Measurements from ENCODE around the gene PLEKHA1. TPM values are rescaled to one million over a fixed set of nuclear protein-coding genes. Genes with fewer than 3 reads are reported as not detected.

Gene PLEKHA1
- total RNA-seq, 3 donors from 2014 or later = 39.1 to 55.0 (median 41.2) TPM

- Histone ChIP-seq H3K36me3 (ENCODE audit: low read depth) (no peaks in the 10 kb centered on the region), H3K9me3 (no peaks in the 10 kb centered on the region), H3K4me3 (no peak overlapping the region), H3K4me1 (ENCODE audit: low read depth) (no peaks in the 10 kb centered on the region)
- ATAC-seq = no peak
- TF ChIP-seq CTCF (IDR thresholded peaks at IDR 0.05) = no peak
- DNase-seq = no peak
- intact Hi-C loops (cut with DNase I, micrococcal nuclease) = no loop called here
Observed at GRCh38 chr10:122354383-122354782, 20.1 kb upstream of the PLEKHA1 start.

GRCh38 chr10:122357685-122358084, 16.8 kb upstream of the PLEKHA1 start:
- Histone ChIP-seq H3K4me3 (no peak overlapping the region), H3K9me3 (no peaks in the 10 kb centered on the region), H3K4me1 (ENCODE audit: low read depth) (no peaks in the 10 kb centered on the region), H3K36me3 (ENCODE audit: low read depth) (no peaks in the 10 kb centered on the region)
- DNase-seq (no peak), ATAC-seq (no peak)
- no peak for TF ChIP-seq CTCF (IDR thresholded peaks at IDR 0.05)
- intact Hi-C loops (cut with DNase I, micrococcal nuclease) = no loop called here

- no peak for TF ChIP-seq CTCF (IDR thresholded peaks at IDR 0.05)
- Histone ChIP-seq H3K4me3 (no peak overlapping the region), H3K9me3 (no peaks in the 10 kb centered on the region), H3K4me1 (ENCODE audit: low read depth) (no peaks in the 10 kb centered on the region), H3K36me3 (ENCODE audit: low read depth) (no peaks in the 10 kb centered on the region)
- intact Hi-C loops (cut with DNase I, micrococcal nuclease) = no loop called here
- DNase-seq (no peak), ATAC-seq (no peak)
Observed at GRCh38 chr10:122359621-122360020, 14.9 kb upstream of the PLEKHA1 start.

GRCh38 chr10:122361046-122361445, 13.5 kb upstream of the PLEKHA1 start:
- no peaks in the 10 kb centered on the region for H3K36me3 ChIP-seq (ENCODE audit: low read depth)
- TF ChIP-seq CTCF (IDR thresholded peaks at IDR 0.05) = no peak
- H3K4me1 ChIP-seq (ENCODE audit: low read depth) = no peaks in the 10 kb centered on the region
- no peak for DNase-seq
- ATAC-seq = no peak
- intact Hi-C loops (cut with DNase I, micrococcal nuclease) = no loop called here
- H3K9me3 ChIP-seq = no peaks in the 10 kb centered on the region
- no peak overlapping the region for H3K4me3 ChIP-seq

- TF ChIP-seq CTCF (IDR thresholded peaks at IDR 0.05) = no peak
- no peak for DNase-seq
Observed at GRCh38 chr10:122362031-122362592, 12.4 kb upstream of the PLEKHA1 start.

GRCh38 chr10:122362621-122363020, 11.9 kb upstream of the PLEKHA1 start:
- TF ChIP-seq CTCF (IDR thresholded peaks at IDR 0.05) = no peak
- Histone ChIP-seq H3K4me3 (no peak overlapping the region), H3K9me3 (no peaks in the 10 kb centered on the region), H3K36me3 (ENCODE audit: low read depth) (no peaks in the 10 kb centered on the region), H3K4me1 (ENCODE audit: low read depth) (no peaks in the 10 kb centered on the region)
- intact Hi-C loops (cut with DNase I, micrococcal nuclease) = no loop called here
- no peak for DNase-seq
- no peak for ATAC-seq

More at GRCh38 chr10:122362031-122362592, 12.4 kb upstream of the PLEKHA1 start:
- Histone ChIP-seq H3K4me1 (ENCODE audit: low read depth) (no peaks in the 10 kb centered on the region), H3K36me3 (ENCODE audit: low read depth) (no peaks in the 10 kb centered on the region), H3K4me3 (no peak overlapping the region), H3K9me3 (no peaks in the 10 kb centered on the region)
- ATAC-seq = no peak
- intact Hi-C loops (cut with DNase I, micrococcal nuclease) = no loop called here

Measured in mucosa of descending colon (tissue), 3 donors.